ENCODE results near the gene CDSN.

- TF ChIP-seq EZH2phosphoT487 (IDR thresholded peaks at IDR 0.05; ENCODE audit: borderline replicate concordance) (no peak), POLR2A (IDR thresholded peaks at IDR 0.05; ENCODE audit: borderline replicate concordance, extremely low read depth, insufficient read depth, insufficient read length) (no peak), CTCF (IDR thresholded peaks at IDR 0.05 in 2 of 3, conservative IDR thresholded peaks at IDR 0.05 in 1 of 3; ENCODE audit: borderline replicate concordance in 1 of 3, insufficient read depth in 1 of 3, low read depth in 2 of 3, low read length in 2 of 3) (peak; percentile 52 to 55 (median 53); a peak in 5 of 6 replicates), RAD21 (IDR thresholded peaks at IDR 0.05; ENCODE audit: low read depth) (peak; percentile 60), ELF1 (IDR thresholded peaks at IDR 0.05; ENCODE audit: borderline replicate concordance, low read depth) (no peak), FOSL1 (IDR thresholded peaks at IDR 0.05; ENCODE audit: low read depth) (no peak), POLR2AphosphoS5 (IDR thresholded peaks at IDR 0.05; ENCODE audit: low read depth, low read length) (peak; percentile 45; the same call in 1 of the 2 replicates), SRF (IDR thresholded peaks at IDR 0.05; ENCODE audit: low read depth) (no peak), CEBPB (IDR thresholded peaks at IDR 0.05; ENCODE audit: low read depth) (no peak)
These were observed 5.0 kb downstream of the CDSN start for GRCh38 chr6:31114970-31115849.
